ENCODE data around the gene CALHM5. TPM values are rescaled to one million over a fixed set of nuclear protein-coding genes. Genes with fewer than 3 reads are reported as not detected.

Gene CALHM5
- total and polyA plus RNA-seq, 7 donors, result 0.52 to 1.2 (median 0.81) TPM

DNA sequence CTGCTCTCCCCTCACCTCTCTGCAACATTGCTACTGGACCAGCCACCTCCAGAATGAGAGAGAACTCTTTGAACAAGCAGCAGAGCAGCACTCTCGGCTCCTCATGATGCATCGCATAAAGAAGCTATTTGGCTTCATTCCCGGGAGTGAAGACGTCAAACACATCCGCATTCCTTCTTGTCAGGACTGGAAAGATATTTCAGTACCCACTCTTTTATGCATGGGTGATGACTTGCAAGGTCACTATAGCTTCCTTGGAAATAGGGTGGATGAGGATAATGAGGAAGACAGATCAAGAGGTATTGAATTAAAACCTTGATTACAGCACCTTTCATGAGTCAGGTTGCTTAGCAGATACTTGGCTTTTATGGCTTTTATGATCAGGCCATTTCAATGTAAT lies 46.5 kb downstream of the CALHM5 start:
- 11 to 29% (median 14%) methylated on average over 5 of the region's 5 CpGs for WGBS, 3 donors
- H3K4me3 ChIP-seq, result no peak overlapping the region
- DNase-seq, result no peak
- H3K27me3 ChIP-seq (ENCODE audit: insufficient read depth in 3 of 3, low read length in 2 of 3), result peaks cover 0 to 3% (median 0%) of the 10 kb centered on the region in 3 donors
- no peaks in the 10 kb centered on the region for H3K36me3 ChIP-seq (ENCODE audit: insufficient read depth in 1 of 2, low read depth in 1 of 2)
- H3K9me3 ChIP-seq, result no peaks in the 10 kb centered on the region
- ATAC-seq, result peak; percentile 40 to 84 (median 74)
- intact Hi-C loops (cut with DNase I), result no loop called here
- TF ChIP-seq, protein P1, sequence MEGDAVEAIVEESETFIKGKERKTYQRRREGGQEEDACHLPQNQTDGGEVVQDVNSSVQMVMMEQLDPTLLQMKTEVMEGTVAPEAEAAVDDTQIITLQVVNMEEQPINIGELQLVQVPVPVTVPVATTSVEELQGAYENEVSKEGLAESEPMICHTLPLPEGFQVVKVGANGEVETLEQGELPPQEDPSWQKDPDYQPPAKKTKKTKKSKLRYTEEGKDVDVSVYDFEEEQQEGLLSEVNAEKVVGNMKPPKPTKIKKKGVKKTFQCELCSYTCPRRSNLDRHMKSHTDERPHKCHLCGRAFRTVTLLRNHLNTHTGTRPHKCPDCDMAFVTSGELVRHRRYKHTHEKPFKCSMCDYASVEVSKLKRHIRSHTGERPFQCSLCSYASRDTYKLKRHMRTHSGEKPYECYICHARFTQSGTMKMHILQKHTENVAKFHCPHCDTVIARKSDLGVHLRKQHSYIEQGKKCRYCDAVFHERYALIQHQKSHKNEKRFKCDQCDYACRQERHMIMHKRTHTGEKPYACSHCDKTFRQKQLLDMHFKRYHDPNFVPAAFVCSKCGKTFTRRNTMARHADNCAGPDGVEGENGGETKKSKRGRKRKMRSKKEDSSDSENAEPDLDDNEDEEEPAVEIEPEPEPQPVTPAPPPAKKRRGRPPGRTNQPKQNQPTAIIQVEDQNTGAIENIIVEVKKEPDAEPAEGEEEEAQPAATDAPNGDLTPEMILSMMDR (IDR thresholded peaks at IDR 0.05), result no peak
- H3K27ac ChIP-seq, result peak overlapping the region; percentile 19
- peaks cover 9% of the 10 kb centered on the region for H3K4me1 ChIP-seq

DNA sequence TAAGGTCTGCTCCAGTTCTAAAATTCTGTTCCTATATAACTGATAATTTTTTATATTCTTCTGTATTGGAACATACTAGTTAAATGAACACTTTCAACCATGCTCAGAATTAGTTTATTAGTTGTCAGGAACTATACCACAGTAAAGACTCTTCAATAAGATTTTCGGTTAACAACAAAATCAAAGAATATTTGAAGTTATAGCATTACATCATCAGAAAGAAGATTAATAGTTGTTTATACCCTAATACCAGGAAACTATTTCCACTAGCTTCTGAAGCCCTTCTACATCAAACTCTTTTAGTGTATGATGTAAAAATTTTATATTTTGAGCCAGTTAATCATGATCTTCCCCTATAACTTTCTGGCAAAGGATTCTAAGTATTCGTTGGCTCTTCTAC lies 48.7 kb downstream of the CALHM5 start:
- peaks cover 9% of the 10 kb centered on the region for H3K4me1 ChIP-seq
- no peaks in the 10 kb centered on the region for H3K36me3 ChIP-seq (ENCODE audit: insufficient read depth in 1 of 2, low read depth in 1 of 2)
- intact Hi-C loops (cut with DNase I), result loop anchor here in 1 of 2 donors (2.0 kb wide), 2 partner anchors 23 to 273 kb away; no protein-coding TSS in a partner anchor
- H3K4me3 ChIP-seq, result no peak overlapping the region
- DNase-seq (no peak), ATAC-seq (no peak)
- H3K27me3 ChIP-seq (ENCODE audit: insufficient read depth in 3 of 3, low read length in 2 of 3), result peaks cover 0 to 3% (median 0%) of the 10 kb centered on the region in 3 donors
- 70 to 88% (median 77%) methylated on average over 2 of the region's 2 CpGs for WGBS, 3 donors
- no peak overlapping the region for H3K27ac ChIP-seq
- no peaks in the 10 kb centered on the region for H3K9me3 ChIP-seq
- TF ChIP-seq, protein P1 (IDR thresholded peaks at IDR 0.05), result no peak

DNA sequence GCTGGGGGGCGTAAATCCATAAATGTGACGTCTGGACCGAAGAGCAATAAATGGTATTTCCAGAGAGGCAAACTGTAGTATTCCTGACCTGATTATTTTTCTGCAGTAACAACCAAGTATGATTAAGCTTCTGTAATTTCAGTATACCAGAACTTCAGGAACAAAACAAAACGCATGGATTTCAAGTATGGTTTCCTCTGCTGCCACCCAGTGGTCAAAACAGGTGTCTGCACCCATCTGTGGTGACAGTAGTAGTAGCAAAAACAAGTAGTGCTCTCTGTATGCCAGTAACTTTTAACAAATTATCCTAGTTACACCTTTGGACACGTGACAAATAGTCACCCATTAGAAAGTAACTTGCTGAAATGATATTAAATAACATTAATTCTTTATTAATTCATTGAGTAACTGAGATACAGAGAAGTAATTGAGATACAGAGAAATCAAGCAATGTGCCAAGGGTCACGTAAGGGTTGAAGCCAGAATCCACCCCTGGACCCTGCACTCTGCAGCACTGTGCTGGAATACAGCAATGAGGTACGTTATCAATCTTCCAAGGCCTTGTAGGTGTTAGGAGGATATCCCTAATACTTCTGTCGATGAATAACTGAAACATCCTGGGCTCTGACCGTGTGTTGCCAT lies 50.1 kb downstream of the CALHM5 start:
- TF ChIP-seq, protein P1 (IDR thresholded peaks at IDR 0.05), result peak; percentile 96
- intact Hi-C loops (cut with DNase I), result loop anchor here in 1 of 2 donors (2.0 kb wide), 2 partner anchors 25 to 275 kb away; no protein-coding TSS in a partner anchor
- H3K36me3 ChIP-seq (ENCODE audit: insufficient read depth in 1 of 2, low read depth in 1 of 2), result no peaks in the 10 kb centered on the region
- peaks cover 9% of the 10 kb centered on the region for H3K4me1 ChIP-seq
- no peak overlapping the region for H3K27ac ChIP-seq
- H3K9me3 ChIP-seq, result no peaks in the 10 kb centered on the region
- peak; percentile 67 to 80 for DNase-seq
- H3K4me3 ChIP-seq, result peak overlapping the region; percentile 53
- peak; percentile 40 to 80 (median 65) for ATAC-seq
- 39 to 45% (median 40%) methylated on average over 9 of the region's 9 CpGs for WGBS, 3 donors
- no peaks in the 10 kb centered on the region for H3K27me3 ChIP-seq (ENCODE audit: insufficient read depth in 3 of 3, low read length in 2 of 3)

DNA sequence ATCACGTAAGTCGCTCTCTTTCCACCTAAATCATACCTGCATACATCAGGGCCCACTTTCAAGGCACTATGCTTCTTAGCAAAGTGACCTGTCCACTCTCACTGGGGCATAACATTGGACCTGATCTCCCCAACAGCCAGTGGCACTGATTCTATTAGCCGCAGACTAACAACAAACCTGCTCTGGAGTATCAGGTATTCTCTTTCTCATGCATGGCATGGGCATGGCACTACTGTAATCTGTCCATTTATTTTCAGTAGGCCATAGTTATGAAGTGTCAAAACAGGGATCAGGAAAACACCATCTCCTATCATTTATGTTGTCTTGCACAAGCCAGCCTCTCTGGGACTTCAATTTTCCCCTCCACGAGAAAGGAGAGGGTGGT lies 50.6 kb downstream of the CALHM5 start:
- Histone ChIP-seq H3K27me3 (ENCODE audit: insufficient read depth in 3 of 3, low read length in 2 of 3) (no peaks in the 10 kb centered on the region), H3K36me3 (ENCODE audit: insufficient read depth in 1 of 2, low read depth in 1 of 2) (no peaks in the 10 kb centered on the region), H3K9me3 (no peaks in the 10 kb centered on the region), H3K4me3 (no peak overlapping the region), H3K4me1 (peaks cover 9% of the 10 kb centered on the region), H3K27ac (no peak overlapping the region)
- no peak for ATAC-seq
- 93 to 96% (median 93%) methylated on average over 4 of the region's 4 CpGs for WGBS, 3 donors
- TF ChIP-seq, protein P1 (IDR thresholded peaks at IDR 0.05), result no peak
- intact Hi-C loops (cut with DNase I), result no loop called here
- DNase-seq, result no peak

DNA sequence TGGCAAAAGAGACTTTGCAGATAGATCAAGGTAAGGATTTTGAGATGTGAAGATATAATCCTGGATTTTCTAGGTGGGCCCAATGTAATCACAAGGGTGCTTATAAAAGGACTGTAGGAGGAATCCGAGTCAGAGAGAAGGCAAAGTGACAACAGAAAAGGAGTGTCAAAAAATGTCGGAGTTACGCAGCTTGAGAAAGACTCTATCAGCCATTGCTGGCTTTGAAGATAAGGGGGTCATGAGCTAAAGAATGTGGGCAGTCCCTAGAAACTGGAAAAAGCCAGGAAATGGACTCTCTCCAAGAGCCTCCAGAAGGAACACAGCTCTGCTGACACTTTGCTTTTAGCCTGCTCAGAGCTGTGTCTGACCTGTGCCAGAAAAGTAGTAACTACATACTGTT lies 51.2 kb downstream of the CALHM5 start:
- H3K4me1 ChIP-seq, result peaks cover 9% of the 10 kb centered on the region
- intact Hi-C loops (cut with DNase I), result no loop called here
- ATAC-seq (no peak), DNase-seq (no peak)
- H3K4me3 ChIP-seq, result no peak overlapping the region
- no peaks in the 10 kb centered on the region for H3K36me3 ChIP-seq (ENCODE audit: insufficient read depth in 1 of 2, low read depth in 1 of 2)
- WGBS, 3 donors, result 73 to 85% (median 76%) methylated on average over 3 of the region's 3 CpGs
- no peaks in the 10 kb centered on the region for H3K9me3 ChIP-seq
- no peaks in the 10 kb centered on the region for H3K27me3 ChIP-seq (ENCODE audit: insufficient read depth in 3 of 3, low read length in 2 of 3)
- TF ChIP-seq, protein P1 (IDR thresholded peaks at IDR 0.05), result no peak
- no peak overlapping the region for H3K27ac ChIP-seq
